GM19452 (cell line): ENCODE results near the gene DRAM2.

Experiments used
- ATAC-seq: cut with Tn5 transposase; IDR thresholded peaks from one replicate; pipeline ENCODE4 v1.9.1; 2021; ENCODE audit not compliant: unreplicated experiment

The DRAM2 gene

DNA sequence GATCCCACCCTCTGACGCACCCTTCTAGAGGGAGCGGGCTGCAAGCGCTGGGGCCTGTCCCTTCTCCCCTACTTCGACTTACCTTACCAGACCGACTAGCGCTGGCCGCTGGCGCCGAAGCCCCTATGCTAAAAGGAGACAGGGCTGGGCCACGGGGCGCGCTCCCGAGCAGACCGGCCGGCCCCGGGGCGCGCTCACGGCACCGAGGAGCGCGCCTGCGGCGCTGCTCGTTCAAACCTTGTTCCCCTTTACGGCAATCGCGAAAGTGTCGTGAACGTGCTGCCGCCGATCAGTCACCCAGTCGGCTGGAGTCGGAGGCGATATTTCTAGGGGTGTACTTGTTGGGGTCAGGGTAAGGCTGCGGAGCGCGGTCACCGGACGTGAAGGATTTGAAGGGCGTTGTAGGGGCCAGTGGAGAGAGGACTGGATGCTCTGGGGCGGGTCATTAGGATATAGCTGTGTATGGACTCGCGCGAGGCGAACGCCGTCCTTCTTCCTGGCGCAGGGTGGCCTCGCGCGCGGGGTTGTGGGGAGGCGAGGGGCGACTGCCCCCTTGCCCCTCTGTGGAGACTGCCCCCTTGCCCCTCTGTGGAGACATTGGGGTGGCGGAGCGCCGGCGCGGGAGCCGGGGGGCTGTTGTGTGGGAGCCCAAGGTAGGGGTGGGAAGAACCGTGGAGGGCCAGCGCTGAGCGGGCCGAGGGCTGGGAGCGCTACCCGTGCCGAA, at the start of gene DRAM2, which contains the start of gene CEPT1:
TSS of gene DRAM2 (minus strand) at position 138 of the 724 bp plus-strand sequence. CDS start 8,539 bp downstream, outside the sequence.
TSS of gene CEPT1 (plus strand) at position 268 of the 724 bp plus-strand sequence. CDS start 7,492 bp downstream, outside the sequence.
- peak; percentile 63 for ATAC-seq

DNA sequence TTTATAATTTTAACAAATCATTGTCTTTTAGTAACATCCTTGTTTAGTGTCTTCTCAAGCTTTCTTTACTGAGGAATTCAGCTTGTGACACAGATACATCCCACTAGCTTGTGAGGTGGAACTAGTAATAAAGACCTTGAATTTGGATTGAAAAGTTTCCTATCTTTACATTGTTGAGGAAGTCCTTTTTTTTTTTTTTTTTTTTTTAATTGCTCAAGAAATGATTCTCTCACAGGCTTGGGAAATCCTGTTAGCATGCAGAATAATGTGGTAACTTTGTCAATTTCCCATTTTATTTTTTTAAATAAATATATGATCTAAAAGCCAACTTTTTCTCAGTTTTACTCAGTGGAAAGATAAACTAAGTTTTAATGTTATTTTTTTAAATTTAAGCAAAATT, 44.8 kb upstream of the DRAM2 start:
- no peak for ATAC-seq

DNA sequence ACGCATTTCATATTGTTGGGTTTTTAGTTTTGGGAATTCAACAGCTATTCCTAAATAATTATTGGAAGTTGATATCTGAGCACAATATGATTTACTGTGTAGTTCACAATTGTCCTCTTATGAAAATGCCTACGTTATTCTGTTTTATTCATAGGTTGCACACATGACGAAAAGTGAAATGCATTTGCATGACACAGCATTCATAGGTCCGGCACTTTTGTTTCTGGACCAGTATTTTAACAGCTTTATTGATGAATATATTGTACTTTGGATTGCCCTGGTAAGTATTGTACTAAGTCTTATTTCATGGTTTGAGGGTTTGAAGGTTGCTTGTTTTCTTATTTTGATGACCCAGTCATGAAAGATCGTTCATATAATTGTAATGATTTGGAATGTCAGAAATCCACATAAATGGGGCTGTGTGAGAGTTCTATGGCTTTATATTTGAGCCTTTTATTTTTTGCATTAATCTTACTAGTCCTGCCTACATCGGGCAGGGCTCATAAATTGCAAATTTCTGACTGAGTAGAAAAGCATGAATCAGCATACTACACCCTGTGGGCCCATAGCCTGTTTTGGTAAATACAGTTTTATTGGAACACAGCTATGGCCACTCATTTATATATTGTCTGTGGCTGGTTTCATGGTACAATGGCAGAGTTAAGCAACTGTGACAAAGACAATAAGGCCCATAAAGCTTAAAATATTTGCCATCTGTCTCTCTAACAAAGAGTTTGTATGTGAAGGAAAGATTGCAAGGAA, 43.6 kb upstream of the DRAM2 start:
- ATAC-seq, result no peak

DNA sequence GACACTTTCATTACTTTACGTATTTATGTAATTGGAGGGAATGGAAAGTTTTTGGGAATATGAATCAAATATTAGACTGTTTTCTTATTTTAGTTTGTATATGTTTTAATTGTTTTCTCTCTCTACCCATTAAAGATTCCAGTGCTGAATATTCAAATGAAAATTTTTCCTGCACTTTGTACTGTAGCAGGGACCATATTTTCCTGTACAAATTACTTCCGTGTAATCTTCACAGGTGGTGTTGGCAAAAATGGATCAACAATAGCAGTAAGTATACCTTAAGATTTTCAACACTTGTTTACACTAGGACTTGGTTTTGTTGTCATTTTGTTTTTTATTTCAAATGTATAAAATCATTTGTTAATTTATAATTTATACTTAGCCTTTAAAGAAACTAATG, 42.2 kb upstream of the DRAM2 start:
- no peak for ATAC-seq

DNA sequence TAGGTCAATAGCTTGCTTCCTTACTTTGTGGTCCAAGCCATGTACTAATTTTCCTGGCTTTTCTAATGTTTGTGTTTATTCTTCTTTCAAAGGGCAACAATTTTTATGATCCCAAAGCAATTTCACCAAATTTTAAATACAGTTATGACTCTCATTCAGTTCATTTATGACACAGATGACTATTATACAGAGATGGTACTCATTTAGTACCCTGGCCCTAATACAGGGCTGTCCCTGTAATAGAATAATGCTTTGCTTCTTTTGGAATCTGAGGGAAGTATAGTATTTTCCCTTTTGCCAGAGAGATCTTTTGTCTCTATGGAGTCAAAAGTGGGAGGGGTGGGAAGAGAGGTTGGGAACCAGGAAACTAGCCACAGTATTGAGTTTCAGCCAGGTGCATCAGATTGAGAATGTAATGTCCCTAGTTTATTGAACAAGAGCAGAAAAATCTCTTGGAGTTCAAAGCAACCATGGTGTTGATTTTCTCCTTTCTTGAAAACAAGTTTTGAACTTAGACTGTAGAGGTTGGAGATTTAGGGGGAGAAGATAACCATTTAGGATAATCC, 40.2 kb upstream of the DRAM2 start:
- ATAC-seq, result no peak

DNA sequence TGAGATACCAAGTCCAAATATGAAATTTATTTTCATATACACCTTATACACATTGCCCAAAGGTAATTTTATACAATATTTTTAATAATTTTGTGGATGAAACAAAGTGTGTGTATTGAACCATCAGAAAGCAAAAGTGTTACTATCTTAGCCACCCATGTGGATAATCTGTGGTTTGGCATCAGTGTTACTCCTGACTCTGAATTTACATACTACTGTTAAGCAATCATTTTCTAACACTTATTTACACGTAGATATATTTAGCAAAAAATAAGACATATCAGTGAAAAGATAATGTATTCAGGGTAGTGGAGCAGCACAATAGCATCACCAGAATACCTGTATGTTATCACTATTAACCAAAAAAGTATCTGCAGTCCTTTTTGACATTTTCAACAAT, 36.8 kb upstream of the DRAM2 start:
- ATAC-seq, result no peak

DNA sequence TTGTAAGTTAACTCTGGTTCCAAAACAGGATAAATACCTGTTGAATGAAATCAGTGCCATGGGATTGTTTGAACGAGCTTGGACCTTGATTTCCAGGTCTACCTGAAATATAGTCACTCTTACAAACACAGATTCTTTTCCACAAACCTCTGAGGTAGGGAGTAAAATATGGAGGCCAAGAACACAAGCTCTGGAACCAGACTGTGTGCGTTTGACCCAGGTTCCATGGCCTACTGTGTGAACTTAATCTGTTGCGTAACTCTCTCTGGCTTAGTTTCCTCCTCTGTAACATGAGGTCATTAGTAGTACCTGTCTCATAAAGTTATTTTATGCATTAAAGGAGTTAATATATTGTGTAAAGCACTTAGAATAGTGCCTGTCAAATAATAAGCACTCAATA, 35.5 kb upstream of the DRAM2 start:
- ATAC-seq, result no peak

DNA sequence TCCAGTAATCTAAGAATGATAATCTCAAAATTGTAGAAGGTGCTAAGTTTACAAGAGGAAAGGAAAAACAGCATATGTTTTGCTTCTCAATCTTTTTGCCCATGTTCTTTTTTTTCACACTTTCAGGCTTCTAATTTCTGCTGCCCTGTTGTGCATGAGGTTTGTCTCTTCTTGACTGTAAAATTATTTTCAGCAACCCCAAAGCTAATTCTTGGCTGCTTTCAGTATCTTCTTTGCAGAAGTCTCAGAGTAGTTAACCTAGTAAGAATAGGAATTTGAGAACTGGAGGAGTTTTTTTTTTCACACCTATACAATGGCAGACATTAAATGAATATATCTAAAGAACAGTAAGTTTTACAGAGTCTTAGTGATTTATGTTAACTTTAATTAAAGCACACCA, 34.2 kb upstream of the DRAM2 start:
- no peak for ATAC-seq

DNA sequence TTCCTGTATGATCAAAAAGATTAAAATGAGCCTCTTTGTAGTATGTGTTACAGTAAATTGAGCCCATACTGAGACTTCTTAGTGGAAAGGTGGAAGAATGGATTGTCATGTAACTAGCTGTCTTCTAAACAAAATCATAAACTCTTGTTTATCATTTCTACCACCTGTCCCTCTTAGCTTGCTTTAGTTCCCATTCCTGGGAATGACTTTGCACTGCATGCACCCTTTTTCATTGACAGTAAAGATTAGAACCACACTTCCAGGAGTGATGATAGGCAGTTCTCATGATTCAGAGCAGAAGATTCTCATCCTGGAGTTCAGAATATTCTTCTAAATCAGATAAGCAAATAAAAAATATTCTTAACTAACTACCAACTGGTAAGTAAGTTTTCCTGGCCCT, 32.6 kb upstream of the DRAM2 start:
- no peak for ATAC-seq

DNA sequence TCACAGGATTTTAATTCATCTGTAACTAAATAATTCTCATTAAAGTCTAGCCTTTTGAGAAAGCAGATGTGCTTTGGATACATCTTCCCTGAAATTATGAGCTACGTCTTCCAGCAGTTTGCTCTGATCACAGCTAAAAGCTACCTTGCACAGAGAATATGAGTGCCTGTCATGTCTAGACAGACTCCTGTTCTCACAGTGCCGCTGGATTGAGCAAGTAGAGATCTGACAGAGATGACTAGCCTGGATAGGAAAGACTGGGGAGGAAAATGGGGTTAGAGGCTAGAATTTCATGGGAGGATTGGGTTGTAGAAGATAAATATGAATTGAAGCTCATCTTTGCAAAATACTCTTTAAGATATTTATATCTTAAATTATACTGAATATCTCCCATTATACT, 24.3 kb upstream of the DRAM2 start:
- no peak for ATAC-seq

DNA sequence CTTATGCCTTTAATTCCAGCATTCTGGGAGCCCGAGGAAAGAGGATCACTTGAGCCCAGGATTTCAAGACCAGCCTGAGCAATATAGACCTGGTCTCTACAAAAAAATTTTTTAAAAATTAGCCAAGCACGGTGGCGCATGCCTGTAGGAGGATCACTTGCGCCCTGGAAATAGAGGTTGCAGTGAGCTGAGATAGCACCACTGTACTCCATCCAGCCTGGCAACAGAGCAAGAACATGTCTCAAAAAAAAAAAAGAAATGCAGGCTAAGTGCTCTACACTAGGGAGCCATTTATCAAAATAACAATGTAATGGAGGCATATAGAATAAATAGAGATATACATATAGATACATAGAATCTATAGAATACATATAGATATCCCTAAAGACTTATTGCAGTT, 23.5 kb upstream of the DRAM2 start:
- ATAC-seq, result no peak

DNA sequence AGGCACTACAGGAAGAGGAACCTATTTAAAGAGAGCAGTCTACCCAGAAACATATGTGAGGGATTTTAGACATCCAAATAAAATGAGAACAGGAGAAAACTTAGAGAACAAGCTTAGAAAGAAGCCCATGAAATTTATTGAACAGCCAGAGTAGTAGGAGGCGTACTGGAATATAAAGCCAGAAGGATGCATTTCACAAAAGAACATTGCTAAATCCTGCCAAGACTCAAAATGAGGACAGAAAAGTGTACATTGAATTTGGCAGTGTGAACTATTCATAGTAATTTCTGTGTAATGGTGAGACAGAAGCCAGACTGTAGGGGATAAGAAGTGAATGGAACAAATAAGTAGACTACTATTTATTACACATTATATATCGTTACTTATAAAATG, 22.6 kb upstream of the DRAM2 start:
- ATAC-seq, result no peak

DNA sequence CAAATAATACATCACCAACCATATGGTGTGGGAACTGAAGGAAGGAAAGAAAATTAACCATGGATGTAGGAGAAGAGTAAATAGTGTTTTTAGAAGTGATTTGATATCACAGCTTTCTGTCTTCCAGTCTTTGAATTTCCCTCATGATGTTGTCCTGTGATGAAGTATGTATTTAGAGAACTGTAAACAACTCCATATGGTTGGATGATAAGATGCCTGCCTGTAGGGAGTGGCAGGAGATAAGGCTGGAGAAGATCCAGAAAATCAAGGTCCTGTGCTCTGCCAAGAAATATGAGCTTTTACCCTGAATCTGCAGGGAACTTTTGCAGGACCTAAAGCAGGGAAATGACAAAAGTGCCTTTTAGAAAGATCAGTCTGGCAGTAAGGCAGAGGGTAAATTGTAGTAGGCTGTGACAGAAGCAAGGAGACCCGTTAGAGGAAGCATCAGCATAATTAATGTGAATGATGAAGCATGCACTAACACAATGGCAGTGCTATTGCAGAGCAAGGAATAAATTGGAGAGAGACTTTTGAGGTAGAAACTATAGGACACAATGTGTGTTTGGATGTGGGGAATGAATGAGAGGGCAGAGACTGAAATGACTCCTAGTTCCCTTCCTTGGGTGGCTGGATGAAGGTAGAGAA, 22.1 kb upstream of the DRAM2 start:
- no peak for ATAC-seq

DNA sequence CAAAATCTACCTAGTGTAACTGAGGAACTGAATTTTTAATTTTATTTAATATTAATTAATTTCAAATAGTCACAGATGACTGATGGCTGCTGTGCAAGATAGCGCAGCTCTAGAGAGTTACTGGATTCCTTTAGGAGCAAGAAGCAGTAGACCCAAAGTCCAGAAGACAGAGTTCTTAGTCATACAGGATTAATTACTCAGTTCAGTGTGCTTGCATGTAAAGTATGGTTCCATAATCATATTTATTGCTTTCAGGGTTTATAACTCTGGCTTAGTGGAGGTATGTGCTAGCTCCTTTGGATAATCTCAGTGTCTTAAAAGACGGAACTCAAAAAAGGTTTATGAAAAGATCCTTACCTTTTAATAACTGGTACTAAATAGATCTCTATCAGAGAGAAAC, 17.5 kb upstream of the DRAM2 start:
- ATAC-seq, result no peak

DNA sequence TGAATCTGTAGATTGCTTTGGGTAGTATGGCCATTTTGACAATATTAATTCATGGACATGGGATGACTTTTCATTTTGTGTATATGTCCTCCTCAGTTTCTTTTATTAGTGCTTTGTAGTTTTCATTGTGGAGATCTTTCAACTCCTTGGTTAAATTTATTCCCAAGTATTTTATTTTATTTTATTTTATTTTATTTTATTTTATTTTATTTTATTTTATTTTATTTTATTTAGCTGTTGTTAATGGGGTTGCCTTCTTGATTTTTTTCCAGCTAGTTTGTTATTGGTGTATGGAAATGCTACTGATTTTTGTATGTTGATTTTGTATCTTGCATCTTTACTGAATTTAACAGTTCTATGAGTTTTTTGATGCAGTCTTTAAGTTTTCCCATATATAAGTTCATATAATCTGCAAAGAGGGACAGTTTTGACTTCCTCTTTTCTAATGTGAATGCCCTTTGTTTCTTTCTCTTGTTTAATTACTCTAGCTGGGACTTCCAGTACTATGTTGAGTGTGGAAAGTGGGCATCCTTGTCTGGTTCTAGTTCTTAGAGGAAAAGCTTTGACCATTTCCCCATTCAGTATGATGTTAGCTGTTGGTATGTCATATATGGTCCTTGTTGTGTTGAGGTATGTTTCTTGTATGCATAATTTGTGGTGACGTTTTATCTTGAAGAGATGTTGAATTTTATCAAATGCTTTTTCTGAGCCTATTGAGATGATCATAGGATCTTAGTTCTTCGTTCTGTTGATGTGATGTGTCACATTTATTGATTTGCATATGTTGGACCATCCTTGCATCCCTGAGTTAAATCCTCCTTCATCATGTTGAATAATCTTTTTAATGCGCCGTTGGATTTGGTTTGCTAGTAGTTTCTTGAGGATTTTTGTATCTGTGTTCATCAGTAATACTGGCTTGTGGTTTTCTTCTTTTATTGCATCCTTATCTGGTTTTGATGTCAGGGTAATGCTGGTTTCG, 14.4 kb upstream of the DRAM2 start:
- ATAC-seq, result no peak

DNA sequence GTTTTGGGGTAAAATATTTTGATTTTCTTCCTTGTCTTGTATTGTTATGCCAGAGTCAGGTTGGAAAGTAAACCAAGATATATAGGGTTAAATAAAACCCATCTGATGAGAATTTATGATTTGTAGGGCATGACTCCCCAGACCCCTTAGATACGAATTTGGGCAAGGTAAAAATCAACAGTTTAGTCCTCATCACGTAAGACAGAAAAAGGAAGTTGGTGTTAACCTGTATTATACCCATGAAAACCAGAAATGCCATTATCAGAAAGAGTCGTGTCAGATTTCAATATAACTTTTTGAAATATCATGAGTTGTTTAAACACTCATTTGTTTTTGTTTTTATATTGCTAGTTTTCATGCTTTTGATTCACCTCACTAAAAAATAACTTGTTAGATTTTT, 11.9 kb upstream of the DRAM2 start:
- no peak for ATAC-seq

DNA sequence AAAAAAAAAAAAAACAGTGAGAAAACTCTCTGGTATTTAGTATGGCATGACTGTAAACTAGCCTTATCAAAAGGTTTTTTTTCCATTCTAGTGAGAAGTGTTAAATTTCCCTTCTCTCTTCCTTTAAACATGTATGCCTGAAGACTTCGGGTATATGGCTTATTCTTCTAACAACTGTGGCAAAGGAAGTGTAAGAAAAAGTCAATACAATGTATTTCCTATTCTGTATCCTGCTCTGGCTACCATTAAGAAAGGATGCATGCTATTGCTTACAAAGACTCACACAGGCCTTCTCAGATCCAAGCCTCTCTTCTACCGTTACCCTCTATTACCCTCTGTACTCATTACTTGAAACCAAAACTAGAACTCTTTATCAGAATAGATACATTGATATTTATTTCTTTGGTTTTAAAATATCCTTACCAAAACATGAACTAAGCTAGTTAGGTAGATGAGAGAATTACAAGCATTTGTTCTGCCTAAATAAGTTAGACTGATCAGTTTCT, 8.5 kb upstream of the DRAM2 start:
- ATAC-seq, result peak; percentile 52

DNA sequence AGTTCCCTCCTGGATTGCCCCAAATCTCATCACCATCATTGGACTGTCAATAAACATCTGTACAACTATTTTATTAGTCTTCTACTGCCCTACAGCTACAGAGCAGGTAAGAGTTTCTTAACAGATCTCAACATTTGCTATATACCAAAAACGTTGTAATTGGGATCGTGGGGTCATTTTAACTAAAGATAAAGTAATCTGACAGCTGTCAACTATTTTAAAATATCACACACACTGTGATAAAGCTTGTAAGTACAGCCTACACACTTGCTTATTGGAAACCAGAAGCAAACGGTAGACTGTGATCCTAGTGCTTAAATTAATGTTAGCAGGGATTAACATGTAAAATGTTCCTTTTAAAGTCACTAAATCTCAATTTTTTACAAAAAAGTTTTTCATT, 8.1 kb upstream of the DRAM2 start:
- no peak for ATAC-seq

DNA sequence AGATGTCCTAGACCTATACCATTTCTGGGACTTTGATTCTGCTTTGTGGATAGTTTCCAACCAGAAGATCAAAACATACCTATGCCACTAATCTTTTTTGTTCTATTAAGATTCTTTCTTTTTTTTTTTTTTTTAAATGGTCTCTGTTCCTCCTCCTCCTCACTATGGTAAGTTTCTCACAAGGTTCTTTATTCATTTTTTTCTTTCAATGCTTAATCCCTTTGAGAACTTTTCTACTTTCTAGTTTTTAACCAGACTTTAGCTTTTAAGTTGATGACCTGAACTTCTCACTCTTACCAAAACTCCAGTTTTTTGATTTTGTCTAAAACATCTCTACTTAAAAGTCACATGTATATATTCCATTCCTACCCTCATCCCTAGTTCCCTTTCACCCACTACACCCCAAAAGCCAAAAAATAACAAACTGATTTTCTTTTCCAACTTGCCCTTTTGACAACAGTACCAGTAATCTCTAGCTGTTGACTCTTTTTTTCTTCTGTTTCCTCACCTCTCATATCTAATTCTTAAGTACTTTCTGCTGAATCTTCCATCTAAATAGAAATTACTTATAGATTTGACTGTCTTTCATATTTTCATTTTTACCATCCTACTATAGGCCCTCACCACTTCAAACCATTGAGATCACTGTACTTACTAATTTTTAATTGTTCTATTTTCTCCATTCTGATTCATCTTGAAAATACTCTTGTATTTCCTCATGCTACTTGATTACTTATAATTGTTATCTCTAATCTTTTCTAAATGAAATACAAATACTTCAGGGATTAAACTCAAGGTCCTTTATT, 6.3 kb upstream of the DRAM2 start:
- no peak for ATAC-seq
